GDM1 (cell line): Measurements from ENCODE around the gene JMJD8.

Experiments
- DNase-seq: peaks from one replicate; lab custom pipeline; 2025; lab: John Stamatoyannopoulos, UW

Gene JMJD8

DNA sequence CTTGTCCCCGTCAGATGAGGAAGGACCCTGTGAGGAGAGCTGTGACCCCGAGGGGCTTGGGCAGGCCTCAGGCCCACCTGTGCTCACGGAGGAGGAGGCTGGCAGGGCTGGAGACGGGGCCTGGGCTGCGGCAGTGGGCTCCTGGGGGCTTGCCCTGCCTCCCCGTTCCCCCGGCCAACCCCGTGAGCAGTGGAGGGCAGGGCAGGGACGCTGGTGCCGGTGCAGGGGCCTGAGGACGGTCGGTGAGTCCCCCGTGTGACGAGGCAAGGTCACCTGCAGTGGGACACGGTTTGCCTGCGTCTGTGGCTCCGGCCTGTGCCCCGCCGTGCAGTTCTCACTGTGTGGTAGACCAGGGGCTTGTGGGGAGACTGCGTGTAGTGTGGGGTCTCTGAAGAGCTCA, 24.5 kb downstream of the JMJD8 start:
- no peak for DNase-seq

GRCh38 chr16:658679-659571, 25.2 kb downstream of the JMJD8 start:
- no peak for DNase-seq

- no peak for DNase-seq
Measured at GRCh38 chr16:657487-657886, 26.6 kb downstream of the JMJD8 start.

- no peak for DNase-seq
Measured at GRCh38 chr16:654034-654433, 30.1 kb downstream of the JMJD8 start.

GRCh38 chr16:652454-653305, 31.5 kb downstream of the JMJD8 start:
- DNase-seq = no peak

GRCh38 chr16:651844-652243, 32.3 kb downstream of the JMJD8 start:
- DNase-seq = no peak

DNA sequence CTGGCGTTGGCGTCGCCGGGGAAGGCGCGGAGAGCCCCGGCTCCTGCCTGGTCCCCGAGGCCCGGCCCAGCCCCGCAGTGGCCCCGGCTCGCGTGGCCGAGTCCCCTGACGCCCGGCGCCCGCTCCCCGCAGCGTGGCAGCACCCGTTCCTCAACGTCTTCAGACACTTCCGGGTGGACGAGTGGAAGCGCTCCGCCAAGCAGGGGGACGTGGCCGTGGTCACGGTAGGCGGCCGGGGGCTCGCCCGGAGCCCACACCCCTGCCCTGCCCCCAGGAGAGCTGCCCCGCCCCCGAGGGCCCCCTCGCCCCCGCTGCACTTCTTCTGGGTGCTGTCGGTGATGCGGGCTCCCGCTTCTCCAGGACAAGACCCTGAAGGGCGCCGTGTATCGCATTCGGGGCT, 34.5 kb downstream of the JMJD8 start:
- no peak for DNase-seq

DNA sequence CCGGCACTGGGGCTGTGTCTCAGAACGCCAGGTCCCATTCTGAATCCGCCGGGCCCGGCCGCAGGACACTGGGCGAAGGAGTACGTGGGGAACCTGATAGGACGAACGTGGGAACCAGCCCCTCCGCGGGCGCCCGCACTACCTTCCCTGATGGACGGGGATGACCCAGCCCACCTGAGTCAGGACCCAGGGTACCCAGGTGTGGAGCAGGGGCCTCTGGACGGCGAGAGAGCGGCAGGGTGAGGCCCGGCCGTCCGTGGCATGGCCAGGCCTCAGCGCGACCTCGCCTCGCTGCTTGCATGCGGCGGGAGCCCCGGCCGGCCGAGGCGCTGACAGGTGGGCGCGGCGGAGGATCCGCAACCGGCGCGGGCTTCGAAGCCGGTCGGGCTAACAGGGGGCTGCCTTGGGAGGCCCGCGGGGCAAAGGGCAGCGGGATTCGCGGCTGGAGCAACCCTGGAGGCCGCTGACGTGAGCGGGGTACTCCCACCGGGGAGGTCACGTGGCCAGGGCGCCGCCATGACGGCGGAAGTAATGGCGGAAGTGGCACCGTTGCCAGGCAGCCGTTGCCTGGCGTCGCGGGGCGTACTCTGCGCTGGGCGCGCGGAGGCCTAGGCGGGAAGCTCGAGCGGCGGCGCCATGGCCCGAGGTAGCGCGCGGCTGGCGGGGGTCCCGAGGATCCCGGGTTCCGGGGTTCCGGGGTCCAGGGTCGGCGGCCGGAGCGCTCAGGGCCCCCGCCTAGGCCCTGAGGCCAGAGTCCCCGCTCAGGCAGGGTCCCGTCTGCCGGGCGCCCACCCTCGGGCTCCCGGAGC, 35.1 kb downstream of the JMJD8 start, which contains the start of gene WDR90:
WDR90 (plus strand) TSS at position 585 of the 809 bp plus-strand sequence; CDS start at position 637, 52 bp downstream.
- peak; percentile 87 for DNase-seq

DNA sequence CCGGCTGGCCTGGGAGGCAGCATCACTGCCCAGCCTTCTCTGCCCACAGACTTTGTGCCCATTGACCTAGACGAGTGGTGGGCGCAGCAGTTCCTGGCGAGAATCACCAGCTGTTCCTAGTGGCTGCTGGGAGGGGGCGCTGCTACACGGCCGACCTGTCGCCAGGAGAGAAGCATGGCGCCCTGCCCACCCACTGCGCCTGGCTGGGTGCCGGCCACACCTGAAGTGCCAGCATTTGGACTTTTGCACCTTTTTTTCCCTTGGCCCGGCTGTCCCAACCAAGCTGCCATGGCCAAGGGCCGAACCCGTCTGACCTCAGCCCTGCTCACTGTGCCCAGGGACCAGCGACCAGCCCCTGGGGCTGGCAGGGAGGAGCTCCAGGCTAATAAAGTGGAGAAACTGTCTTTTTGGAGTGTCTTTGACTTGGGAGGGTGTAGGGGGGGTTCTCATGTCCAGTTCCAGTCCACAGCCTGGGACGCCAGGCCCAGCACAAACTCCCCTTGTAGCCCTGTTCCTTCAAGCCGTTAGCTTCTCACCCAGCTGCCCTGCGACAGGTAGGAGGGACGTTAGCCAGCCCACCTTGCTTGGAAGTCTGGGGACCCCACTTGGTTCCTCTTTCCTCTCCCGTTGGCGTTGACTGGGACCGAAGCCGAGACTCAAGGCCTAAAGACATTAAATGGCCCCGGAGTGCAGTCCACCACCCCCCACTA, 35.9 kb downstream of the JMJD8 start:
- DNase-seq = peak; percentile 19

GRCh38 chr16:647173-647902, 36.8 kb downstream of the JMJD8 start:
- DNase-seq = no peak

DNA sequence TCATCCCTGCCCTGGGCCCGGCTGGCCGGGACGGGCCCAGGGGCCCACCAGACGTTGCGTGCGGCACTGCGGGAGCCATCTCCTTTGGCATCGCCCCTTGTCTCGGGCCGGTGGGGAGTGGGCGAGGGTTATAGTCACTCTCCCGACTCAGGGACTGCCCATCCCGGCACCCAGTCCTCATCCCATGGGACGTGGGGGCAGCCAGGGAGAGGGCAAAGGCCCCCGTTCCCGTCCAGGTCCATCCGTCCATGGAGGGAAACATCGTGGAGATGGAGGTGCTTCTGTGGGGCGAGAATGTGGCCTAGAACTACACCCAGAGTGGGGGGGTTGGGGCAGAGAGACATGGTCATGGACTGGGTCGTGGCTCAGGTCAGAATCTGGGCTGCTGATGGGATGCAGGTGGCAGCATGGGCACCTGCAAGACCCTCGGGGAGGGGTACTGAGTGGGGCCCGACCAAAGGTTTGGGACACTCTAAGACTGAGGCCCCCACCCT, 37.4 kb downstream of the JMJD8 start:
- no peak for DNase-seq

GRCh38 chr16:645852-646678, 38.1 kb downstream of the JMJD8 start:
- no peak for DNase-seq

DNA sequence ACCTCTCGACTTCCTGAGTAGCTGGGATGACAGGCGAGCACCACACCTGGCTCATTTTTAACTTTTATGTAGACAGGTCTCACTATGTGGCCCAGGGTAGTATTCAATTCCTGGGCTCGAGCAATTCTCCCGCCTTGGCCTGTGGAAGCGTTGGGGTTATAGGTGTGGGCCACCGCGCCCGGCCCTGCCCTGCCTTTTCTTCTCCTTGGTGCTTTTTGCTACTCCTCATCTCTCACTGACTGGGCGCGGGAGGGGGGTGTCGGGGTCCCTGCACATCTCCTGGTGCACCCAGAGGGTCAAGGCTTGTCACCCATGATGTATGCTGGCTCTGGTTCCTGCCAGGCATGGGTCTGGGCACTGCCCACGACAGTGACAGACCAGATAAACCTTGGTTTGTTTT, 39.6 kb downstream of the JMJD8 start:
- no peak for DNase-seq

- no peak for DNase-seq
Measured at GRCh38 chr16:643050-643368, 41.1 kb downstream of the JMJD8 start.

DNA sequence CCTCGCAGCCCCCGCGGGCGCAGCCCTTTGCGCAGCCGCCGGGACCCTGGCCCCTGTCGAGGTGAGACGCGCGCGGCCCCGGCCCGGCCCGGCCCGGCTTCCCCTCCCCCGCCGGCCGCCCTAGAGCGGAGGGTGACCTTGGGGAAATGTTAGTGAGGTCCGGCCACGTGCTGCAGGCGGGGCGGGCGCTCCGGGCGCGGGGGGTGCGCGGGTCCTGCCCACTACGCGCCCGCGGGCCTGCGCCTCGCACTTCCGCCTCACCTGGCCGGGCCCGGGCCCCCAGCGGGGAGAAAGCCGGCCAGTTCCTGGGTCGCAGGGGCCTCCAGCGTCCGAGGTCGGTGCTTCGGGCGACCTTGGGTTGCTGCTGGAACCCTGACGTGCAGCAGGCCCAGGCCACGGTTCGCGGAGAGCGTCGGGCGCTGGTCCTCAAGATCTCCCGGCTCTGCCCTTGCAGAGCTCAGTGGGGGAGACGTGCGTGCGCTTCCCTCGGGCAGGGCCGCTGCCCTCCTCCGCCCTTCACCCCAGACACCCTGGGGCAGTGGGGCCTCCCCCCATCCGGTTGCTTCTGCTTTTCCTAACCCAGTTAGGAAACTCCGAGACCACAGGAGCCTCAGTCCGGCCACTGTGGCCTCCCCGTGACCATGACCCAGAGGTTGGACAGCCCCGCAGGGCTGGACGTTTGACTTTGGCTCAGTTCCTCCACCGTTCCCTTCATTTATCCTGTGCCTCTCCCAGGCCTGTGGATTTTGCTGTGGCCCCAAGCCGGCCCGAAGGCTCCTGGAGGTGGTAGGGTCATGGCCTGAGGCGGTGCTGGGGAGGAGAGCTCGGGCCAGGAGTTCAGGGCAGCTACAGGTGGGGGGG, 41.7 kb downstream of the JMJD8 start:
- peak; percentile 8 for DNase-seq

- DNase-seq = peak; percentile 76
Measured at GRCh38 chr16:641326-642188, 42.6 kb downstream of the JMJD8 start, which contains the start of gene MCRIP2. MCRIP2 (plus strand) TSS chr16:641828; CDS start chr16:641992, 164 bp downstream.

GRCh38 chr16:640614-641013, 43.5 kb downstream of the JMJD8 start:
- DNase-seq = no peak

DNA sequence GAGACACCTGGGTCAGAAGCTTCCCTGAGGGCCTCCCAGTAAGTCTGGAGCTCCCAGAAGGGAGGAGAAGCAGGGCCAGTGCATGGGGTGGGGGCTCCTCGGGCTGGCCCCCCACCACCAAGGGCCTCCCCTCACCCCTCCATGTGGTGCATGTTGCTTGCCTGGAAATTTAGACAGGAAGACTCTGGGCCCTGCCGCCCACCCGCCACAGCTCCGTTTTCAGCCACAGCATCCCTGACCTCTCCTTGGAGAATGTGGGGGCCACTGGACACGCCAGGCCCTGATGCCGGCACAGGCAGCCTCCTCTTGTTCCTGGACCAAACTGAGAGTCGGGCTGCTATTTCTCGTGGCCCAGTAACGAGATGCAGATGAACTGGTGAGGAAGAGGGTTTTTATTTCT, 45.3 kb downstream of the JMJD8 start:
- DNase-seq = no peak
